Measurements from ENCODE around the gene IGF1R.
A peak's percentile ranks its signal among the peaks of the same experiment; 100 is the strongest.

Gene IGF1R

GRCh38 chr15:98907927-98908471 lies 259.7 kb downstream of the IGF1R start:
- H3K27ac ChIP-seq, result no peak overlapping the region

GRCh38 chr15:98909968-98910885 lies 261.9 kb downstream of the IGF1R start:
- H3K27ac ChIP-seq, result no peak overlapping the region
- TF ChIP-seq CTCF (conservative IDR thresholded peaks at IDR 0.05), result no peak

More at GRCh38 chr15:98907927-98908471, 259.7 kb downstream of the IGF1R start:
- TF ChIP-seq ZFX (IDR thresholded peaks at IDR 0.05), result no peak
- no peak for TF ChIP-seq CTCF (conservative IDR thresholded peaks at IDR 0.05)

- peak overlapping the region; percentile 31; the same call in 1 of the 2 replicates for H3K27ac ChIP-seq
Measured at GRCh38 chr15:98914626-98915025, 266.3 kb downstream of the IGF1R start.

GRCh38 chr15:98916826-98917225 lies 268.5 kb downstream of the IGF1R start:
- TF ChIP-seq CTCF (conservative IDR thresholded peaks at IDR 0.05) (no peak), ZFX (IDR thresholded peaks at IDR 0.05) (no peak)
- H3K27ac ChIP-seq, result no peak overlapping the region

More at GRCh38 chr15:98914626-98915025, 266.3 kb downstream of the IGF1R start:
- TF ChIP-seq ZFX (IDR thresholded peaks at IDR 0.05) (no peak), CTCF (conservative IDR thresholded peaks at IDR 0.05) (no peak)

- H3K27ac ChIP-seq, result no peak overlapping the region
- TF ChIP-seq ZFX (IDR thresholded peaks at IDR 0.05) (no peak), CTCF (conservative IDR thresholded peaks at IDR 0.05) (no peak)
Measured at GRCh38 chr15:98917417-98917816, 269.1 kb downstream of the IGF1R start.

- TF ChIP-seq ZFX (IDR thresholded peaks at IDR 0.05), result no peak
- TF ChIP-seq CTCF (conservative IDR thresholded peaks at IDR 0.05), result no peak
- no peak overlapping the region for H3K27ac ChIP-seq
Measured at GRCh38 chr15:98920091-98920880, 271.9 kb downstream of the IGF1R start.
